HAP-1 (cell line): Measurements from ENCODE around the gene CCL2.

Source experiments
- DNase-seq, 2 experiments: peaks; one replicate each; pipeline ENCODE4 v3.0.0-alpha.2; 2016 to 2020; ENCODE audit warnings: low spot score in 2 of 2
- H3K27me3 ChIP-seq: fragments of 250-450 bp; sonication (Bioruptor Pico); 2 replicates; pipeline ENCODE4 v1.5.1; 2020; ENCODE audit warnings: low read depth, mild to moderate bottlenecking, moderate library complexity
- H3K36me3 ChIP-seq: fragments of 250-450 bp; sonication (Bioruptor Pico); replicated peaks from 2 replicates; pipeline ENCODE4 v1.5.1; 2020; ENCODE audit warnings: mild to moderate bottlenecking
- H3K4me1 ChIP-seq: fragments of 250-450 bp; sonication (Bioruptor Pico); 2 replicates; pipeline ENCODE4 v1.5.1; 2020; ENCODE audit warnings: mild to moderate bottlenecking
- H3K4me3 ChIP-seq: fragments of 250-450 bp; sonication (Bioruptor Pico); 2 replicates; pipeline ENCODE4 v1.5.1; 2020; ENCODE audit warnings: mild to moderate bottlenecking, moderate library complexity
- H3K9me3 ChIP-seq: fragments of 250-450 bp; sonication (Bioruptor Pico); 2 replicates; pipeline ENCODE4 v1.5.1; 2020; ENCODE audit warnings: mild to moderate bottlenecking, moderate library complexity
- in situ Hi-C: fragments of 300-500 bp; cut with MboI; formaldehyde crosslinking; loops from 3 replicates; pipeline ENCODE4 v1.14.3; 2020; ENCODE audit warnings: low sequenced_read_pairs, inconsistent platforms, mixed read lengths

CCL2 gene

DNA sequence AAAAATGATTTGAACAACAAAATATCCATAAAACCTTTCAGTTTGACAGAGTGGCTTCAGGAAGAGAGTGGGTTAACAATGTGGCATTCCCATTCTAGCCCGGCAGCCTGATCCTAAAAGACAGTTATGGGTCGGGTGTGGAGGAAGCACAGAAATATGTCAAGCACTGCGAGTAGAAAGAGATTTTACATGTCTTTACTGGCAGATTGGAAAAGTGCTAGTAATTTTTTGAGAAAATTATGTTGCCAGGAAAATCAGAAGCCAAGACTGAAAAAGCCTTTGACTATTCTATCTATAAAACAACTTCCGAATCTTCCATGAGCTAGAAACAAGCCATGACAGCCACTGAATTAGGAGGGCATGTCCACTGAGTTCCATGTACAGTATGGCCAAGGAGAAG is 5.8 kb downstream of the CCL2 start:
- H3K9me3 ChIP-seq, result no peaks in the 10 kb centered on the region
- peaks cover 4% of the 10 kb centered on the region for H3K27me3 ChIP-seq
- no peaks in the 10 kb centered on the region for H3K36me3 ChIP-seq
- H3K4me3 ChIP-seq, result no peak overlapping the region
- DNase-seq, result no peak
- in situ Hi-C loops, result no loop called here
- no peaks in the 10 kb centered on the region; the same call in 1 of the 2 replicates for H3K4me1 ChIP-seq

DNA sequence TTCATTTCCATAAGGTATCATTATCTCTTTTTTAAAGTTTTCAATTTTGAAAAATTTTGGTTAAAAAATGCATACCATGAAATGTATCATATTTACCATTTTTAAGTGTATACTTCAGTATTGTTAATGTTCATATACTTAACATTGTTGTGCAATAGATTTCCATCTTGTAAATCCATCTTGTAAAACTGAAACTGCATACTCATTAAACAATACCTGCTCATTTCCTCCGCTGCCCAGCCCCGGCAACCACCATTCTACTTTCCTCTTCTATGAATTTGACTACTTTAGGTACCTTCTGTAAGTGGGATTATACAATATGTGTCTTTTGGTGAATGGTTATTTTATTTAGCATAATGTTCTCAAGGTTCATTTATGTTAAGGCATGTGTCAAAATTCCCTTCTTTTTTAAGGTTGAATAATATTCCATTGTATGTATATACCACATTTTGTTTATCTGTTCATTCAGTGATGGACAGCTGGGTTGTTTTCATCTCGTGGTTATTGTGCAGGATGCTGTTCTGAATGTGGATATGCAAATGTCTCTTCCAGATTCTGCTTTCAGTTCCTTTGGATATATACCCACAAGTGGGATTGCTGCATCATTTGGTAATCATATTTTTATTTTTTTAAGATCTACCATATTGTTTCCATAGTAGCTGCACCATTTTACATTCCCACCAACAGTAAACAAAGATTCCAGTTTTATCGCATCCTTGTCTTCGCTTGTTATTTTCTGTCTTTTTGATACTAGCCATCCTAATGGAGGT is 6.7 kb downstream of the CCL2 start:
- no peak for DNase-seq
- no peaks in the 10 kb centered on the region for H3K36me3 ChIP-seq
- H3K4me1 ChIP-seq, result no peaks in the 10 kb centered on the region
- in situ Hi-C loops, result no loop called here
- no peak overlapping the region for H3K4me3 ChIP-seq
- peaks cover 4% of the 10 kb centered on the region for H3K27me3 ChIP-seq
- no peaks in the 10 kb centered on the region for H3K9me3 ChIP-seq

DNA sequence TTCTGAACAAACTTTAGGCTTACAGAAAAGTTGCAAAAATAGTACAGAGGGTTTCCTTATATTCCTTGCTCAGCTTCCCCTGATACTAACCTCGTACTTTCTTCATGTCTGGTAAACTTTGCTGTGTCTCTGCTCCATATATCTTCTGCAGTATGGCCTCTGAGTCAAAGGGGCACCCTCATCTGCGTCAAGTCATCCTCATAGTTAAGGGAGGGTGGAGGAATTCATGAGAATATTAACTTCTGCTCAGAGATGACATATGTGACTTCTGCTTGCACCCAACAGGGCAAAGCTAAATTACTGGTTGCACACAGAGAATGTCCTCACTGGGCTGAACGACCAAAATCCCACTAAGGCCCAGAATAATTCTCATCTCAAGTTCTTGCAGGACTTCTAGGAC is 10.6 kb downstream of the CCL2 start:
- H3K9me3 ChIP-seq, result no peaks in the 10 kb centered on the region
- no peaks in the 10 kb centered on the region for H3K4me1 ChIP-seq
- no peak for DNase-seq
- no peaks in the 10 kb centered on the region for H3K36me3 ChIP-seq
- in situ Hi-C loops, result no loop called here
- no peak overlapping the region for H3K4me3 ChIP-seq
- H3K27me3 ChIP-seq, result peaks cover 4% of the 10 kb centered on the region

DNA sequence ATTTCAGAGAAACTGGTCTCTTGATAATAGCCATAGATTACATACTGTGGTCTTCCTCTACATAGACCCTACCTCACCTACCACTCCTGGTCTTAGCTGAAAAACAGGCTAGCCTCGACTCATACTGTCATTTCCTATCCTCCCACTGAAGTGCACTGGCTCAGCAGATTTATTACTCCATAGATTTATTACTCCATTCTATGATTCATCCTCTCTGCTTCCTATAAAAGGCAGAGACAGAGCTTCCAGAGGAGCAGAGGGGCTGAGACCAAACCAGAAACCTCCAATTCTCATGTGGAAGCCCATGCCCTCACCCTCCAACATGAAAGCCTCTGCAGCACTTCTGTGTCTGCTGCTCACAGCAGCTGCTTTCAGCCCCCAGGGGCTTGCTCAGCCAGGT is 14.9 kb downstream of the CCL2 start, which contains the start of gene CCL7:
CCL7 (plus strand) TSS at position 253 of the 400 bp plus-strand sequence; CDS start at position 323, 70 bp downstream.
- Histone ChIP-seq H3K4me1 (no peaks in the 10 kb centered on the region), H3K36me3 (no peaks in the 10 kb centered on the region), H3K9me3 (no peaks in the 10 kb centered on the region), H3K27me3 (no peaks in the 10 kb centered on the region; the same call in 1 of the 2 replicates), H3K4me3 (no peak within 1 kb of the TSS)
- DNase-seq, result no peak
- in situ Hi-C loops, result no loop called here

DNA sequence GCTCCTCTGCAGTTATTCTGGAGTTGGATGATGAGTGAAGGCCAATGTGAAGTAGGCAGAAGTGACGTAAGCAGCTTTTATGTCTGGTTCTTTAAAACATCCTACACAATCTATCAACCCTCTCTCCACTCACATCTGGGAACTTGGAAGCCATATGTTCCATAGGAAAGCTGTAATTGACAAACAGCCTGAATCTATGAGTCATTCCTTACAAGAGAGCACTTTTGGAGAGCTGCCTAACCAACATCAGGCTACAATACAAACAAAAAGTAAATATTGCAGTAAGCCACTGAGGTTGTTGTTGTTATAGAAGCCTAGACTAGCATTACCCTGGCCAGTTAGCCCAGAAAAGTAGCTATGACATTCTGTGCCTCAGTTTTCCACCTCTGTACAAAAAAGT is 20.8 kb downstream of the CCL2 start:
- in situ Hi-C loops, result no loop called here
- no peak overlapping the region for H3K4me3 ChIP-seq
- no peaks in the 10 kb centered on the region; the same call in 1 of the 2 replicates for H3K27me3 ChIP-seq
- H3K4me1 ChIP-seq, result no peaks in the 10 kb centered on the region
- no peaks in the 10 kb centered on the region for H3K36me3 ChIP-seq
- no peak for DNase-seq
- no peaks in the 10 kb centered on the region for H3K9me3 ChIP-seq

DNA sequence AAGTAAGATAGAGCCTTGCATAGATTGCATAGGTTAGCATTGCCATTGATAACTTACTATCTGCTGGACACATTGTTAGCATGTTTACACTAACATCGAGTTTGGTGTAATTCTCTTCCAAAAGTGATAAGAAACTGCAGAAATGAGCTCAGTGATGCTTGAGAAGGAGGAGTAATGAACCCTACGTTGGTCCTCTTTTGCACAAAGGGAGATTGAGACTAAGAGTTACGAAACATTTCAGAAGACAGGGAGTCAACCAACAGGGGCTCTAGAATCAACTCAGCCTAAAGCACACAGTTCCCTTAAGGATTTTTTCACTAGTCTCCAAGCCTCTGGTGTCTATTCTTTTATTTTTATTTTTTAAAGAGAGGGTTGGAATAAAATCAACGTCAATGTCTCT is 21.7 kb downstream of the CCL2 start:
- no peak overlapping the region for H3K4me3 ChIP-seq
- H3K27me3 ChIP-seq, result no peaks in the 10 kb centered on the region
- no peaks in the 10 kb centered on the region for H3K36me3 ChIP-seq
- in situ Hi-C loops, result no loop called here
- H3K4me1 ChIP-seq, result no peaks in the 10 kb centered on the region
- no peak for DNase-seq
- no peaks in the 10 kb centered on the region for H3K9me3 ChIP-seq

DNA sequence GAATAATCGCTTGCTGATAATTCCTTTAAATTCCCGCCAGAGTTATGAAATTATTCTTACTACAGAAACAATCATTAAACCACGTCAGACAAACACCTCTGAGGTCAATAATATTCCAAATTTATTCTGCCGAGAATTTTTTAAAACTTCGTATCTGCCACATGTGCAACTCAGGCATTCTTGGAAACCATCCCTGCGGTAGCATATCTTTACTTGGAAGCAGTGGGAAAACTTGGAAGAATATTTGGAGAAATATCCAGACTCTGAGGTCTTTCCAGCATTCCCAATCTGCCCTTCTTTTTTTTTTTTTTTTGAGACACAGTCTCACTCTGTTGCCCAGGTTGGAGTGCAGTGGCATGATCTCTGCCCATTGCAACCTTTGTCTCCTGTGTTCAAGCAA is 28.5 kb downstream of the CCL2 start:
- no peak overlapping the region for H3K4me3 ChIP-seq
- H3K9me3 ChIP-seq, result no peaks in the 10 kb centered on the region
- DNase-seq, result no peak
- H3K36me3 ChIP-seq, result no peaks in the 10 kb centered on the region
- in situ Hi-C loops, result no loop called here
- no peaks in the 10 kb centered on the region for H3K4me1 ChIP-seq
- no peaks in the 10 kb centered on the region for H3K27me3 ChIP-seq

DNA sequence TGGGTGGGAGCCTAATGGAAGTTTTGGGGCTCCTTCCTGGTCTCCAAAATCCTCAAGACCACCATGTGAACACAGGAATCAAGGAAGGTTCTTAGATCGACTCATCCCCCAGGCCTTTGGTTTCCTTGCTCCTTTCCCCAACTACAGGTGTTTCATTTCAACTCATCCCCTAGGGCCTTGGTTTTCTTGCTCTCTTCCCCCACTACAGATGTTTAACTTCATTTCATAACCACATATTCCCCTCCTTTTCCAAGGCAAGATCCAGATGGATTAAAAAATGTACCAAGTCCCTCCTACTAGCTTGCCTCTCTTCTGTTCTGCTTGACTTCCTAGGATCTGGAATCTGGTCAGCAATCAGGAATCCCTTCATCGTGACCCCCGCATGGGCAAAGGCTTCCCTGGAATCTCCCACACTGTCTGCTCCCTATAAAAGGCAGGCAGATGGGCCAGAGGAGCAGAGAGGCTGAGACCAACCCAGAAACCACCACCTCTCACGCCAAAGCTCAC is 30.3 kb downstream of the CCL2 start, which contains the start of gene CCL11:
CCL11 (plus strand) TSS at position 457 of the 507 bp plus-strand sequence. CDS start 67 bp downstream, outside the sequence.
- H3K36me3 ChIP-seq, result no peaks in the 10 kb centered on the region
- no peak within 1 kb of the TSS for H3K4me3 ChIP-seq
- in situ Hi-C loops, result no loop called here
- no peaks in the 10 kb centered on the region for H3K9me3 ChIP-seq
- no peaks in the 10 kb centered on the region; the same call in 1 of the 2 replicates for H3K27me3 ChIP-seq
- H3K4me1 ChIP-seq, result no peaks in the 10 kb centered on the region
- DNase-seq, result no peak

DNA sequence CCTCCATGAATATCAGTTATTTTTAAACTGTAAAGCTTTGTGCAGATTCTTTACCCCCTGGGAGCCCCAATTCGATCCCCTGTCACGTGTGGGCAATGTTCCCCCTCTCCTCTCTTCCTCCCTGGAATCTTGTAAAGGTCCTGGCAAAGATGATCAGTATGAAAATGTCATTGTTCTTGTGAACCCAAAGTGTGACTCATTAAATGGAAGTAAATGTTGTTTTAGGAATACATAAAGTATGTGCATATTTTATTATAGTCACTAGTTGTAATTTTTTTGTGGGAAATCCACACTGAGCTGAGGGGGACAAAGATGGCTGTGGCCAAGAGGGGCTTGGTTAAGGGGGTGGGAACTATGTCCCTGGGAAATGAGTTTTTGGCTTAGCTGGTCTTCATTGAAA is 32.8 kb downstream of the CCL2 start:
- in situ Hi-C loops, result no loop called here
- DNase-seq, result no peak
- H3K4me1 ChIP-seq, result no peaks in the 10 kb centered on the region
- H3K36me3 ChIP-seq, result no peaks in the 10 kb centered on the region
- H3K9me3 ChIP-seq, result no peaks in the 10 kb centered on the region
- no peak overlapping the region for H3K4me3 ChIP-seq
- no peaks in the 10 kb centered on the region; the same call in 1 of the 2 replicates for H3K27me3 ChIP-seq

DNA sequence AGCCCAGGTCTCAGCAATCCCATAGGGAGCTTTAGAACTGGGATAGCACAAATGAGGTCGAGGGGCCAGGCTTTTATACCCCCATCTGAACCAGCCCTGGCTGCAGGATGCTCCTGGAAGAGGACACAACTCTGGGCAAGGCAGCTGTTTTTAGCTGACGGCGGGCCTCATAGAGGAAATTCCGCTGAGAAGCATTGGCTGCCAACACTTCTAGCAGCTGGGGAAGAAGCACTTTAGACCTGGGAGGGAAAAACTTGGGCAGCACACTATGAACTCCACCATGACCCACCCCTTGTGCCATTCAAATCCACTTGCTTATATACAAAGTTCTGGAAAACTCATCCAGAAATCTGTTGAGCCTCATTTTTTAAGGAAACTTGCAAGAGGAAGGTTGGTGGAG is 35.5 kb downstream of the CCL2 start:
- Histone ChIP-seq H3K4me3 (no peak overlapping the region), H3K27me3 (no peaks in the 10 kb centered on the region; the same call in 1 of the 2 replicates), H3K9me3 (no peaks in the 10 kb centered on the region), H3K36me3 (no peaks in the 10 kb centered on the region), H3K4me1 (no peaks in the 10 kb centered on the region)
- in situ Hi-C loops, result no loop called here
- DNase-seq, result no peak

DNA sequence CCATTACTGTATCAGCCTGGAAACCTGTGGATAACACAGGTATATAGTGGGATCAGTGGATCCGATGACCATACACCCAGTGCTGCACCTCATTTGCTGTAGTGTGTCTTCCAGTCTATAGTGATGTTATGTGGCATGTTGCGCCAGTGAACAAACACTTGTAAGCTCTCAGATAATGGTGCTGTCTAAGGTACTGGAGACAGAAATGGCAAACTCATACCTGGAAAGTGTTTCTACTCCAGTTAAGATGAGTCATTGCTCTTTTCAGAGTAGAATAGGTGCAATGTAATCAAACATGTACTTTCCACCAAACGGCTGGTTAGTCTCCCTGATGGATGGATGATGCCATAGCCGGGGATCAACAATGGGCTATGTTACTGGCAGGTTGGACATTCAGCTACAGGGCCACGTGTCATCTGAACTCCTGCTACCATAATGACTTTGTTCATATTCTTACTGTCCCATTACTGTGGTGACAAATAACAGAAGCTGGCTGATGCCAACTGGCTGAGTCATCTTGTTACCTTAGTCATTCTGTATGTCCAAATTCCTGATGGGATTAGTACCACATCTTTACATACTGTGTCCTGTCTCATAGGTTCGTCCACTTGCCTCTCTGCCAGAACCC is 36.8 kb downstream of the CCL2 start:
- in situ Hi-C loops, result no loop called here
- no peaks in the 10 kb centered on the region for H3K36me3 ChIP-seq
- H3K4me1 ChIP-seq, result no peaks in the 10 kb centered on the region
- H3K4me3 ChIP-seq, result no peak overlapping the region
- H3K27me3 ChIP-seq, result no peaks in the 10 kb centered on the region; the same call in 1 of the 2 replicates
- H3K9me3 ChIP-seq, result no peaks in the 10 kb centered on the region
- DNase-seq, result no peak

DNA sequence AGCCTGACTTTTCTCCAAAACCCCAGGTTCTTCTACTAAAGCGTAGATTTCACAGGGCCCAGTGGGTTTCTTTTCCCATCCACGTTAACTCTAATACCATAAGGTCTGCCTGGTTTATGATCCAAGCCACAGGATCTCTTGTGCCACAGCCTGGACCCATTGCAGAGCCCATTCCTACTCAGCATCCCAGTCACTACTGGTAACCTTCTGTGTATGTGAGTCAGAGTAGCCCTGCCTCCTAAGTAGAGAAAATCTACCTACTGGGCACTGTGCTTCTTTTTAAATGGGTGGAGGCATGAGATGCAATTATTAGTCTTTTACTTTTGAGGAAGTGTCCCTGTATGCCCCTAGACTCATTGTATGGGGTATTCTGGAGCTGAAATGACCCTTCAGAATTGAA is 43.9 kb downstream of the CCL2 start:
- no peaks in the 10 kb centered on the region for H3K36me3 ChIP-seq
- in situ Hi-C loops, result no loop called here
- no peaks in the 10 kb centered on the region for H3K9me3 ChIP-seq
- no peak for DNase-seq
- no peak overlapping the region for H3K4me3 ChIP-seq
- no peaks in the 10 kb centered on the region; the same call in 1 of the 2 replicates for H3K27me3 ChIP-seq
- no peaks in the 10 kb centered on the region for H3K4me1 ChIP-seq

DNA sequence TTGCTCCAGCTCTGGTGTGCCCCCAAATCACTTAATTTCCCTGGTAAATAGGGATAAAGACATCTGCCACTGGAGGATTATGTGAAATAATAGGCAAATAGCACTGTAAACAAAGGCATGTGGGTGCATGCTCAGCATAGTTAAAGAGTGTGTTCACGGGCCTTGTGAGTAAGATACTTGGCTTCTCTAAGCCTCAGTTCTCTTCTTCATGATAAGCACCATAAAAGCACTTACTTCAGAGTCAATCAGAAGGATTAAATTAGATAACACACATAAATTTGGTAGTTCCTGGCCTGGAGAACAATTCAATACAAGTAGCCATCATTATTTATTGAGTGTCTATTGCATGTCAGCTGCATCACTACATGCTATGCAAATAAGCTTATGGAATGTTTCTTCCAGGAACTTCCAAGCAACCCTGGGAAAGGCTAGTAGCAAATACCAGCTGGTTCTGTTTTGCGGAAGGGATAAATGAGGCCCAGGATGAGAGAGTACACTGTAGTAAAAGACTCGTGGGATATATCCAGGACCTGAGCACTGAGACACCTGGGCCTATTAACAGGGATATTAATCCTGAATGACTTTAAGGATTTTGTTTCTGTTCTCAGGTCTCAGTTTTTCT is 45.0 kb downstream of the CCL2 start:
- no peaks in the 10 kb centered on the region for H3K4me1 ChIP-seq
- no peak for DNase-seq
- in situ Hi-C loops, result no loop called here

More for the DNA sequence above, 45.0 kb downstream of the CCL2 start:
- Histone ChIP-seq H3K9me3 (no peaks in the 10 kb centered on the region), H3K36me3 (no peaks in the 10 kb centered on the region), H3K27me3 (no peaks in the 10 kb centered on the region; the same call in 1 of the 2 replicates), H3K4me3 (no peak overlapping the region)
